ENCODE results near the gene MBNL1. TPM values are rescaled to one million over a fixed set of nuclear protein-coding genes. Genes with fewer than 3 reads are reported as not detected.

The MBNL1 gene
- total RNA-seq, 1 experiment from 2014 or later: 140 TPM

DNA sequence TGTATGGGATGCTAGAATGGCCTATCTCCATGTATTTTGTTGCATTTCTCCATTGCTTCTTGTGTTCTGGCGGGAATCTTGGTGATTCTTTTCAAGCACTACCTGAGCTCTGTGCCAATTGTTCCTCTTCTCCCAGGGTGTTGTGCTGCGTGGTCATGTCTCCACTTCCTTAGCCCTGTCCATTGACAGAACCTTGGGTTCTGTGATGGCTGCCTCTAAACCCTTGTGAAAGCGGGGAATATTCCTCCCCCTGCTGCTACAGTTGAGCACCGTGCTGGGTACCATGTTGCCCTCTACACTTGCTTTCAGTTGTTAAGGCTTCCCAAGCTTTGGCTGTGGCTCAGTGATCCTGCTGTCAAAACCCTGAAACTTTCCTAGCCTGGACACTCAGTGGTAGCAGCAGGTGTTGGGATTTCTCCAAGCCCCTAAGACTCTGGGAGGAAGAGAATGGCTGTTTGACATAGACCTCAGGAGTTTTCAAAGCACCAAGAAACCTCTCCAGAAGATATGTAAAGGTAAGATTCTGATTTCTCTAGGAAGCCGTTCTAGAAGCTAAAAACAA is 69.5 kb downstream of the MBNL1 start:
- no peak for ATAC-seq
- TF ChIP-seq POLR2AphosphoS5 (IDR thresholded peaks at IDR 0.05; ENCODE audit: low read depth, low read length) (no peak), TCF7L2 (IDR thresholded peaks at IDR 0.05; ENCODE audit: low read depth, low read length) (no peak), SIN3A (IDR thresholded peaks at IDR 0.05; ENCODE audit: borderline replicate concordance, insufficient read depth, low read depth, low read length) (no peak)
- TF ChIP-seq, protein P1, sequence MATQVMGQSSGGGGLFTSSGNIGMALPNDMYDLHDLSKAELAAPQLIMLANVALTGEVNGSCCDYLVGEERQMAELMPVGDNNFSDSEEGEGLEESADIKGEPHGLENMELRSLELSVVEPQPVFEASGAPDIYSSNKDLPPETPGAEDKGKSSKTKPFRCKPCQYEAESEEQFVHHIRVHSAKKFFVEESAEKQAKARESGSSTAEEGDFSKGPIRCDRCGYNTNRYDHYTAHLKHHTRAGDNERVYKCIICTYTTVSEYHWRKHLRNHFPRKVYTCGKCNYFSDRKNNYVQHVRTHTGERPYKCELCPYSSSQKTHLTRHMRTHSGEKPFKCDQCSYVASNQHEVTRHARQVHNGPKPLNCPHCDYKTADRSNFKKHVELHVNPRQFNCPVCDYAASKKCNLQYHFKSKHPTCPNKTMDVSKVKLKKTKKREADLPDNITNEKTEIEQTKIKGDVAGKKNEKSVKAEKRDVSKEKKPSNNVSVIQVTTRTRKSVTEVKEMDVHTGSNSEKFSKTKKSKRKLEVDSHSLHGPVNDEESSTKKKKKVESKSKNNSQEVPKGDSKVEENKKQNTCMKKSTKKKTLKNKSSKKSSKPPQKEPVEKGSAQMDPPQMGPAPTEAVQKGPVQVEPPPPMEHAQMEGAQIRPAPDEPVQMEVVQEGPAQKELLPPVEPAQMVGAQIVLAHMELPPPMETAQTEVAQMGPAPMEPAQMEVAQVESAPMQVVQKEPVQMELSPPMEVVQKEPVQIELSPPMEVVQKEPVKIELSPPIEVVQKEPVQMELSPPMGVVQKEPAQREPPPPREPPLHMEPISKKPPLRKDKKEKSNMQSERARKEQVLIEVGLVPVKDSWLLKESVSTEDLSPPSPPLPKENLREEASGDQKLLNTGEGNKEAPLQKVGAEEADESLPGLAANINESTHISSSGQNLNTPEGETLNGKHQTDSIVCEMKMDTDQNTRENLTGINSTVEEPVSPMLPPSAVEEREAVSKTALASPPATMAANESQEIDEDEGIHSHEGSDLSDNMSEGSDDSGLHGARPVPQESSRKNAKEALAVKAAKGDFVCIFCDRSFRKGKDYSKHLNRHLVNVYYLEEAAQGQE (IDR thresholded peaks at IDR 0.05; ENCODE audit: insufficient read depth in 1 of 2, low read depth in 2 of 2, low read length in 1 of 2): no peak
- TF ChIP-seq, protein P2, sequence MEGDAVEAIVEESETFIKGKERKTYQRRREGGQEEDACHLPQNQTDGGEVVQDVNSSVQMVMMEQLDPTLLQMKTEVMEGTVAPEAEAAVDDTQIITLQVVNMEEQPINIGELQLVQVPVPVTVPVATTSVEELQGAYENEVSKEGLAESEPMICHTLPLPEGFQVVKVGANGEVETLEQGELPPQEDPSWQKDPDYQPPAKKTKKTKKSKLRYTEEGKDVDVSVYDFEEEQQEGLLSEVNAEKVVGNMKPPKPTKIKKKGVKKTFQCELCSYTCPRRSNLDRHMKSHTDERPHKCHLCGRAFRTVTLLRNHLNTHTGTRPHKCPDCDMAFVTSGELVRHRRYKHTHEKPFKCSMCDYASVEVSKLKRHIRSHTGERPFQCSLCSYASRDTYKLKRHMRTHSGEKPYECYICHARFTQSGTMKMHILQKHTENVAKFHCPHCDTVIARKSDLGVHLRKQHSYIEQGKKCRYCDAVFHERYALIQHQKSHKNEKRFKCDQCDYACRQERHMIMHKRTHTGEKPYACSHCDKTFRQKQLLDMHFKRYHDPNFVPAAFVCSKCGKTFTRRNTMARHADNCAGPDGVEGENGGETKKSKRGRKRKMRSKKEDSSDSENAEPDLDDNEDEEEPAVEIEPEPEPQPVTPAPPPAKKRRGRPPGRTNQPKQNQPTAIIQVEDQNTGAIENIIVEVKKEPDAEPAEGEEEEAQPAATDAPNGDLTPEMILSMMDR (IDR thresholded peaks at IDR 0.05): no peak
- CTCF ChIA-PET: no interaction called here

DNA sequence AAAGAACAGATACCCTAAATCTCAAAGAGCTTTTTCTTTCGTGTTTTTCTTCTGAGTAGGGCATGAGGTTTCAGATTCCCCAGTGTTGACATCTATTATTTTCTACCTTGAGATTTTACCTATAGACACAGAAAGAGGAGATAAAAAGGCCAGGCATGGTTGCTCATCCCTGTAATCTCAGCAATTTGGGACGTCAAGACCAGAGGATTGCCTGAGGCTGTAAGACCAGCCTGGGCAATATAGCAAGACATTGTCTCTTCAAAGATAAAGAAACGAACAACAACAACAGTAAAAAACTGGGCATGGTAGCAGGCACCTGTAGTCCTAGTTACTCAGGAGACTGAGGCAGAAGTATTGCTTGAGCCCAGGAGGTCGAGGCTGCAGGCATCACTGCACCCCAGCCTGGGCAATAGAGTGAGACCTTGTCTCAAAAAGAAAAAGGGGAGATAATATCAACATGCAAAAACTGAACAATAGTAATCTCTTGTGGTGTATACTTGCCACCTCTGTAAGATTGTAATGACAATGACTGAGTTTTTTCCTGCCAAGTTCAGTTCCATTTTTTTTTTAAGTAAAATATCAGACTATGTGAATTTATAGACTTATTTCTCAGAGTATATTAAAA is 71.3 kb downstream of the MBNL1 start:
- no peaks in the 10 kb centered on the region for H3K27me3 ChIP-seq (ENCODE audit: control insufficient read depth, insufficient read depth, low read length)
- DNase-seq (ENCODE audit: low read depth, low spot score): no peak
- H3K4me3 ChIP-seq (ENCODE audit: low read depth in 2 of 2, low read length in 2 of 2): no peak overlapping the region
- ATAC-seq: no peak
- ChIA-PET POLR2A (no interaction called here), CTCF (no interaction called here)
- TF ChIP-seq, protein P2 (IDR thresholded peaks at IDR 0.05): no peak
- no peak for TF ChIP-seq TCF7L2 (IDR thresholded peaks at IDR 0.05; ENCODE audit: low read depth, low read length)
- TF ChIP-seq, protein P1 (IDR thresholded peaks at IDR 0.05; ENCODE audit: insufficient read depth in 1 of 2, low read depth in 2 of 2, low read length in 1 of 2): no peak
- TF ChIP-seq POLR2AphosphoS5 (IDR thresholded peaks at IDR 0.05; ENCODE audit: low read depth, low read length): no peak
- no peak for TF ChIP-seq SIN3A (IDR thresholded peaks at IDR 0.05; ENCODE audit: borderline replicate concordance, insufficient read depth, low read depth, low read length)
- no peaks in the 10 kb centered on the region for H3K4me1 ChIP-seq (ENCODE audit: control insufficient read depth, insufficient read depth, low read length)
- no peak overlapping the region for H3K27ac ChIP-seq (ENCODE audit: low read length)
- H3K9me3 ChIP-seq (ENCODE audit: control insufficient read depth, insufficient read depth, low read depth, low read length): no peaks in the 10 kb centered on the region
- BruUV-seq (replicated peaks): no TSS peak
- in situ Hi-C loops (cut with HindIII; ENCODE audit: low pct_unique_long_range_greater_than_20kb, low sequenced_read_pairs) (no loop called here), intact Hi-C loops (cut with micrococcal nuclease; ENCODE audit: unreplicated experiment) (no loop called here)
- H3K36me3 ChIP-seq (ENCODE audit: control insufficient read depth, insufficient read depth, low read length): no peaks in the 10 kb centered on the region; the same call in 1 of the 2 replicates

More for the DNA sequence above, 69.5 kb downstream of the MBNL1 start:
- in situ Hi-C loops (cut with HindIII; ENCODE audit: low pct_unique_long_range_greater_than_20kb, low sequenced_read_pairs): no loop called here
- H3K27me3 ChIP-seq (ENCODE audit: control insufficient read depth, insufficient read depth, low read length): no peaks in the 10 kb centered on the region
- intact Hi-C loops (cut with micrococcal nuclease; ENCODE audit: unreplicated experiment): no loop called here
- H3K4me1 ChIP-seq (ENCODE audit: control insufficient read depth, insufficient read depth, low read length): no peaks in the 10 kb centered on the region
- H3K36me3 ChIP-seq (ENCODE audit: control insufficient read depth, insufficient read depth, low read length): no peaks in the 10 kb centered on the region
- no peaks in the 10 kb centered on the region for H3K9me3 ChIP-seq (ENCODE audit: control insufficient read depth, insufficient read depth, low read depth, low read length)
- no TSS peak for BruUV-seq (replicated peaks)
- POLR2A ChIA-PET: interaction anchor here (0.6 kb wide), 1 partner anchor 12 kb away, joined by 4 read pairs; no protein-coding TSS in a partner anchor
- no peak for DNase-seq (ENCODE audit: low read depth, low spot score)
- H3K4me3 ChIP-seq (ENCODE audit: low read depth in 2 of 2, low read length in 2 of 2): no peak overlapping the region
- H3K27ac ChIP-seq (ENCODE audit: low read length): no peak overlapping the region

All from Panc1 (cell line).